ENCODE results near the gene MAP3K7. TPM values are rescaled to one million over a fixed set of nuclear protein-coding genes. Genes with fewer than 3 reads are reported as not detected.

The MAP3K7 gene
- total RNA-seq, 1 donor from 2014 or later = 35.9 TPM

GRCh38 chr6:90478278-90478677 is 108.6 kb downstream of the MAP3K7 start:
- Mint-ChIP-seq H3K4me1 (peaks cover 4% of the 10 kb centered on the region), H3K36me3 (no peaks in the 10 kb centered on the region), H3K4me3 (no peak overlapping the region), H3K9me3 (peaks cover 3% of the 10 kb centered on the region), H3K27me3 (ENCODE audit: low read depth) (no peaks in the 10 kb centered on the region), H3K27ac (no peak overlapping the region)
- no peak for DNase-seq (ENCODE audit: low spot score in 2 of 2, unreplicated experiment in 2 of 2)
- TF ChIP-seq, protein P1, sequence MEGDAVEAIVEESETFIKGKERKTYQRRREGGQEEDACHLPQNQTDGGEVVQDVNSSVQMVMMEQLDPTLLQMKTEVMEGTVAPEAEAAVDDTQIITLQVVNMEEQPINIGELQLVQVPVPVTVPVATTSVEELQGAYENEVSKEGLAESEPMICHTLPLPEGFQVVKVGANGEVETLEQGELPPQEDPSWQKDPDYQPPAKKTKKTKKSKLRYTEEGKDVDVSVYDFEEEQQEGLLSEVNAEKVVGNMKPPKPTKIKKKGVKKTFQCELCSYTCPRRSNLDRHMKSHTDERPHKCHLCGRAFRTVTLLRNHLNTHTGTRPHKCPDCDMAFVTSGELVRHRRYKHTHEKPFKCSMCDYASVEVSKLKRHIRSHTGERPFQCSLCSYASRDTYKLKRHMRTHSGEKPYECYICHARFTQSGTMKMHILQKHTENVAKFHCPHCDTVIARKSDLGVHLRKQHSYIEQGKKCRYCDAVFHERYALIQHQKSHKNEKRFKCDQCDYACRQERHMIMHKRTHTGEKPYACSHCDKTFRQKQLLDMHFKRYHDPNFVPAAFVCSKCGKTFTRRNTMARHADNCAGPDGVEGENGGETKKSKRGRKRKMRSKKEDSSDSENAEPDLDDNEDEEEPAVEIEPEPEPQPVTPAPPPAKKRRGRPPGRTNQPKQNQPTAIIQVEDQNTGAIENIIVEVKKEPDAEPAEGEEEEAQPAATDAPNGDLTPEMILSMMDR (IDR thresholded peaks at IDR 0.05; ENCODE audit: unreplicated experiment) = no peak

GRCh38 chr6:90477366-90477765 is 109.5 kb downstream of the MAP3K7 start:
- Mint-ChIP-seq H3K4me1 (peaks cover 4% of the 10 kb centered on the region), H3K9me3 (peaks cover under 1% of the 10 kb centered on the region), H3K36me3 (no peaks in the 10 kb centered on the region), H3K27me3 (ENCODE audit: low read depth) (no peaks in the 10 kb centered on the region), H3K4me3 (no peak overlapping the region), H3K27ac (no peak overlapping the region)
- no peak for DNase-seq (ENCODE audit: low spot score in 2 of 2, unreplicated experiment in 2 of 2)
- TF ChIP-seq, protein P1 (IDR thresholded peaks at IDR 0.05; ENCODE audit: unreplicated experiment) = no peak

- no peak overlapping the region for H3K4me3 Mint-ChIP-seq
- no peaks in the 10 kb centered on the region for H3K36me3 Mint-ChIP-seq
- TF ChIP-seq, protein P1 (IDR thresholded peaks at IDR 0.05; ENCODE audit: unreplicated experiment) = no peak
- no peaks in the 10 kb centered on the region for H3K9me3 Mint-ChIP-seq
- no peak overlapping the region for H3K27ac Mint-ChIP-seq
- no peak for DNase-seq (ENCODE audit: low spot score in 2 of 2, unreplicated experiment in 2 of 2)
- no peaks in the 10 kb centered on the region for H3K27me3 Mint-ChIP-seq (ENCODE audit: low read depth)
- H3K4me1 Mint-ChIP-seq = peaks cover under 1% of the 10 kb centered on the region
These were observed 114.2 kb downstream of the MAP3K7 start for GRCh38 chr6:90472716-90473115.

DNA sequence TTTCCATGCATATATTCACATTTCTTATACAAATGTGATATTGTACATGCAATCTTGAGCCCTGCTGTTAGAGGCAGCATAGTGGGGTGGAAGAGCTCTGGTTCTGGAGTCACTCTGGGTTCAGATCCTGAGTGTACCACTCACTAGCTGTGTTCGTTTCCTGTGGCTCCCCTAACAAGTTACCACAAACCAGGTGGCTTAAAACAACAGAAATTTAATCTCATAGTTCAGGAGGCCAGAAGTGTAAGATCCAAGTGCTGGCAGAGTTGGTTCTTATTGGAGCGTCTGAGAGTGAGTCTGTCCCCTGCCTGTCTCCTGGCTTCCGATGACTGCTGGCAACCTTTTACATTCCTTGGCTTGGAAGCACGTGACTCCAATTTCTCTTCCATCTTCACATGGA is 115.6 kb downstream of the MAP3K7 start:
- no peaks in the 10 kb centered on the region for H3K9me3 Mint-ChIP-seq
- no peaks in the 10 kb centered on the region for H3K27me3 Mint-ChIP-seq (ENCODE audit: low read depth)
- no peaks in the 10 kb centered on the region for H3K4me1 Mint-ChIP-seq
- no peak overlapping the region for H3K4me3 Mint-ChIP-seq
- TF ChIP-seq, protein P1 (IDR thresholded peaks at IDR 0.05; ENCODE audit: unreplicated experiment) = no peak
- H3K27ac Mint-ChIP-seq = no peak overlapping the region
- no peaks in the 10 kb centered on the region for H3K36me3 Mint-ChIP-seq
- DNase-seq (ENCODE audit: low spot score in 2 of 2, unreplicated experiment in 2 of 2) = no peak

GRCh38 chr6:90469906-90470305 is 117.0 kb downstream of the MAP3K7 start:
- Mint-ChIP-seq H3K9me3 (no peaks in the 10 kb centered on the region), H3K27ac (no peak overlapping the region), H3K36me3 (no peaks in the 10 kb centered on the region), H3K4me3 (no peak overlapping the region), H3K4me1 (no peaks in the 10 kb centered on the region), H3K27me3 (ENCODE audit: low read depth) (no peaks in the 10 kb centered on the region)
- TF ChIP-seq, protein P1 (IDR thresholded peaks at IDR 0.05; ENCODE audit: unreplicated experiment) = no peak
- no peak for DNase-seq (ENCODE audit: low spot score in 2 of 2, unreplicated experiment in 2 of 2)

DNA sequence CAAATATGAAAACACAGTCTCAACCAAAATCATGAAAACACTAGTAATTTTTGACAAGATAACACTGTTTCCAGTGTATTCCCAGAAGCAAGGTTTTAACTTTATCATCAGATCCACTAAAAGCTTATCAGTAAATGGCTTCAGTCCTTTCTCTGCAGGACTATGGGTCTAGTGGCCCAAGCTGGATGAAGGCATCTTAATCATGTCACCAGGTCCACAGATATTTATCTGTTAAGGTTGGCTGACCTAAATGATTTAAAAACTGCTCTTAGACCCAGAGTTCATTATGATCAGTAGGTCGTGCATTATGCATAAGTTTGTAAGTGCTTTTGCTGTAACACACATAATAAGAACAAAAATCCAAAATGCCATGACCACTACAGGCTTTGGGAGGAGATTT is 118.0 kb downstream of the MAP3K7 start:
- Mint-ChIP-seq H3K27ac (no peak overlapping the region), H3K9me3 (no peaks in the 10 kb centered on the region)

More for the DNA sequence above, 118.0 kb downstream of the MAP3K7 start:
- Mint-ChIP-seq H3K4me3 (no peak overlapping the region), H3K27me3 (ENCODE audit: low read depth) (no peaks in the 10 kb centered on the region), H3K4me1 (no peaks in the 10 kb centered on the region), H3K36me3 (no peaks in the 10 kb centered on the region)
- DNase-seq (ENCODE audit: low spot score in 2 of 2, unreplicated experiment in 2 of 2) = no peak
- TF ChIP-seq, protein P1 (IDR thresholded peaks at IDR 0.05; ENCODE audit: unreplicated experiment) = no peak
